RPMI7951 (cell line): ENCODE measurements around the gene ZNF750. TPM values are rescaled to one million over a fixed set of nuclear protein-coding genes. Genes with fewer than 3 reads are reported as not detected.

Experiments
- DNase-seq: peaks from one replicate; pipeline ENCODE4 v3.0.0-alpha.2; 2012; ENCODE audit warnings: low read depth
- total RNA-seq: library from RNA; depleted of rRNA; stranded (reverse); fragments of >200 nt; shearing (Covaris generic); gene quantifications from 2 replicates; pipeline ENCODE4 v1.2.3, GENCODE V29; 2014

Gene ZNF750
- total RNA-seq, 1 experiment from 2014 or later, result not detected

DNA sequence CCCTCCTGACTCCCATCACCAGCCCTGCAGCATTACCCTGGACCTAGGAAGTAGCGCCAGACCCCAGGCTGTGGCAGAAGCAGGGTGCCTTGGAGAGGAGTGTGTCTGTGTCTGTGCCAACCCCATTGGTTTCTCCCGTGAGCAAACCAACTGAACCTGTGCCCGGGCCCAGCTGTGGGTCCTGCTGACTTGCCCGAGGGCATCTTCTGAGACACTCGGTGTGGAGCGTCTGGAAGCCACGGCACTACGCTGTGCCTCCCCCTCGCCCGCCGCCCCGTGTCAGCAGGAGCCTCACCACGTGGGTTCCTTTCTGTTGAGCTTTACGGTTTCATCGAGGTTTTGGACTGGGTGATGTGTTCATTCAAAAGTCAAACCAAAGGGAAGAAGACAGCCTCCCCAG, 27.8 kb downstream of the ZNF750 start:
- no peak for DNase-seq

DNA sequence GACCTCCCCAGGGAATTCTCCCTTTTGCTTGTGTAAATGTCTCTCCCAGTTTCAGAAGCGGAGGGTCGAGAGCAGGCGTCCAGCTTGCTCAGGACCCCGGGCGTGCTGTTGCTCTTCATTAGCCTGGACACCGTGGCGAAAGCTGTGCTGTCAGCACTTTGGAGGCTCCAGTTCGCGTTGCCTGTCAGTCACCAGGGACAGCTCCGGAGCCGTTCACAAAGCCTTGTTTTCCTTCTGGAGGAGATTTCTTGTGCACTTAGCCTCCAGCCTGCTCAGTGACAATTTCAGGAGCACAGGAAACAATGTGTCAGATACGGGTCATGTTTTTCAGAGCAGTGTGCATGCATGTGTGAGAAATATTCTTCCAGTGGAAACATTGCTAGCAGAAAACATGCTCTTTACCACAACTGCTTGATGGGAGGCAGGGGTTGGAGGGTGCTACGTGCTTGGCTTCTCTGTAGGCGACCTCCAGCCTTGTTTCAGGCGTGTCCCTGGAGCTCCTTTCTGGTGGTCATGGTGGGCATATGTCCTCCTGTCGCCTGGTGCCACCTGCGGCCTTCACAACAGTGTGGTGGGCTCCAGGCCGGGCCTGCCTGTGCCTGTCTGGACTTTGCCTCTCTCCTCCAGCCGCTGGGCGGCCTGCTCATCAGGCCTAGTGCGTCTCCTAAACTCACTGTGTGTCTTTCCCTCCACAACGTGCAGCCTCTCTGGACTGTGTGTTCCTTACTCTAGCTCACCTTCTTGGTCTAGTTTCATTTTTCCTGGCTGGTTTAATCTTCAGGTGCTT, 29.0 kb downstream of the ZNF750 start:
- DNase-seq, result no peak

DNA sequence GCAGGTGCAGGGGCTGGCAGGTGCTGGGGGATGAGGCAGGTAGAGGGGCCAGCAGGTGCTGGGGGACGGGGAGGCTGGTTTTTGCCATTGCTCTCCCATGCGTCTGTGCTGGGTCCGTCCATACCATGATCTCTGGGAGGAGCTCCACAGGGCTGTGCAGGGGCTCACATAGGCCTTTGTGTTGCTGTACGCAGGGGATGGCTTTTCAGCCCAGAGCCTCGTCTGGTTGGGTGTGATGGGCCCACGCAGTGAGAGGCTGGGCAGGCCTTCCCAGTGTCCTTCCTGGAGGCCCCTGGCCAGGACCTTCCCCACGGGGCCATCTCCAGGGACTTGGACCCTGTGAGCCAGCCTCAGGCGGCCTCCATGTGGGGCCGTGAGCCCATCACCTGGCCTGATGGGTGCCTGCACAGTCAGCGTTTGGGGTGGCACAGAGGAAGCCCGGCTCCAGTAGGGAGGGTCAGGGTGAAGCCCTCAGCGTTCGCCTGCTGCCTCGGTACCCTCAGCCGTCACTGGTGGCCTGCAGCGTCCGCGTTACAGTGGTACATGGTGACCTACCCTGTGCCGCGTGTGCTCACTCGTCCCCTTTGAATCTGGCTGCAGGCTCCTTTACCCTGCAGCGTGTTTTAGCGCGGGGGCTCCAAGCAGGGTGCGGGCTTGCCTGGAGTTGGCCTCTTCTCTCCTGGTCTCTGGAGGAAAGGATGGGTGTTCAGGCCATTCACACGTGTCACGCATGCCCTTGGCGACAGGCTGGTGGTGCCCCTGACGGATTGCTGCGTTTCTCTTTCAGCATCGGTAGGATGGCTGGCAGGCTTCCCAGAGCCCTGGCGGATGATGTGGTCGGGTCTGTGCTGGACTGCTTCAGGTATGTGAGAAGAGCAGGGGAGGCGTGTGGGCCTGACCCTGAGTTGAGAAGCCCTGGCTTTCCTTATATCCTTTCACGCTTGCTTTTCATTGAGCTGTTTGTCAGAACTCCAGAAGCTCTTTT, 30.6 kb downstream of the ZNF750 start:
- no peak for DNase-seq

DNA sequence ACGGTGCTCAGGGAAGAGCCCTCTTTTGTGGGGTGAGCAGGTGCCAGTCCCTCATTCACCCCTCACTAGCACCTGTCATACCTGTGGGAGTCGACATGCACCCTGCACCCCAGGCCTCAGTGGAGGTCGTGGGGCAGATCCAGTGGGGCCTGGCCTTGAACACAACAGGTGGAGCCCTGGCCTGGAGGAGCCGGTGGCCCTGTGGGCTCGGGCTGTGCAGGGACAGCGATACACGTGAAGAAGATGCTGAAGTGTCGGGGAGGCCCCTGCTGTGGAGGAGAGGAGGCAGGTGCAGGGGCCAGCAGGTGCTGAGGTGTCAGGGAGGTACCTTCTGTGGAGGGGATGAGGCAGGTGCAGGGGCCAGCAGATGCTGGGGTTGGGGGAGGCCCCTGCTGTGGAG, 31.8 kb downstream of the ZNF750 start:
- DNase-seq, result no peak

DNA sequence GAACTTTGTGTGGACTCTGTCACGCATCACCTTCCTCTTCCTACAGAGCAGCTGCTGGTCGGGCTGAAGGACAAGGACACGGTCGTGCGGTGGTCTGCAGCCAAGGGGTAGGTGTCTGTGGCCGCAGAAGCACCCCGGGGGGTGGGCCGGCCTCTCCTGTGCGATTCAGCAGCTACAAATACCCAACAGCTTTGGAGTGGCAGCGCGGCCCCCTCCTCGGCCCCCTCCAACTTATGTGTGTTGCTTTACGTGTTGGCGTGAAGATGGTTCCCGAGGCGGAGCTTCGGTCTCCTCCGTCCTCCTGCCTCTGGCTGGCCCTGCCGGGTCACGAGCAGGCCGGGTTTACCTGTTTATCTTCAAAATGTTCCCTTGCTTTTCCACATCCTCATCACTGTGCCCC, 32.3 kb downstream of the ZNF750 start:
- no peak for DNase-seq

DNA sequence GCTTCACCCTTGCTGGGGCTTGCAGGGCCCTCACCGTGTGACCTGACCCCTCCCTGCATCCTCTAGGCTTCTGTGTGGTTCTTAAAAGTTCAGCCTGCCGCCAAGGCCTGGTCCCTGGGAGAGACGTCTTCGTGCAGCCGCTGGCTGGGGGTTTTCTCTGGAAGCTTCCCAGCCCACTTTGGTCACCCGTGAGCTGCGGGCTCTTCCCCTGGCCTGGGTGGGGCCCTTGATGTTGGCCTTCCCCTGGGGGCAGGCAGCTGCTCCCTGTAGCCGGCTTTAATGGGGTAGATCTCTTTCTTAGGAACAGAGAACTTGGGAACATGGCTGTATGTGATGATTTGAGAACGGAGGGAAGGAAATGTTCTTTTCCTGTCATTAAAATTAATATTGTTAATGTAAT, 32.7 kb downstream of the ZNF750 start:
- DNase-seq, result no peak

DNA sequence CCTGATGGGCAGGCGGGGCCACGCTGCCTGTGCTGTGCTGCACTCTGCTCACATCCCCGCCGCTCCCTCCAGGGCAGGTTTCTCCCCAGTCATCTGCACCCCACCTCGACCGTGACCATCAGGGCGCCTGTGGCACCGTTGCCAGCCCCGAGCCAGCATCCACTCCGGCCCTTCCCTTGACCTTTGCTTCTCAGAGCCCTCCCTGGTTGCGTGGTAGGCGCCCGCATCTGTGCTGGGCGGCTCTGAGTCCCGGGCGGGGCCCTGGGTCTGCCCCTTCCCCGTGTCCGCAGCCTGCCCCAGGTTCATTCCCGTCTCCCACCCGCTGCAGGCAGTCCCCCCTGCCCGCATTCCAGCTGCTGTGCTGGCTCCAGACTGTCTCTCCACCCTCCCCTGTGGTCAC, 33.2 kb downstream of the ZNF750 start:
- no peak for DNase-seq

DNA sequence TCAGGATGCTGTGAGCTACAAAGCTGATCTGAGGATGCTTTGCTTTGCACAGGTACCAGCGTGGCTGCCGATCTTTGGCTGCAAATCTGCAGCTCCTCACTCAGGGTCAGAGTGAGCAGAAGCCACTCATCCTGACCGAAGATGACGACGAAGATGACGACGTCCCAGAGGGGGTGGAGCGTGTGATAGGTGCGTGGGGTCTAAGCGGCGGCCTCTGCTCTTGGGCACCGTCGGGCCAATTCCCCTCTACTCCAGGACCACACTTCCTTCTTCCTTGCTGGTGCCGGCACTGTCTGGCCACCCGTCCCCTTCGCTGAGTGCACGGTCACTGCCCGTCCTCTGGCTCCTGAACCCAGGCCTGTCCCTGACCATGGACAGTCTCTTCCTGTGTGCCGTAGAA, 34.0 kb downstream of the ZNF750 start:
- no peak for DNase-seq

DNA sequence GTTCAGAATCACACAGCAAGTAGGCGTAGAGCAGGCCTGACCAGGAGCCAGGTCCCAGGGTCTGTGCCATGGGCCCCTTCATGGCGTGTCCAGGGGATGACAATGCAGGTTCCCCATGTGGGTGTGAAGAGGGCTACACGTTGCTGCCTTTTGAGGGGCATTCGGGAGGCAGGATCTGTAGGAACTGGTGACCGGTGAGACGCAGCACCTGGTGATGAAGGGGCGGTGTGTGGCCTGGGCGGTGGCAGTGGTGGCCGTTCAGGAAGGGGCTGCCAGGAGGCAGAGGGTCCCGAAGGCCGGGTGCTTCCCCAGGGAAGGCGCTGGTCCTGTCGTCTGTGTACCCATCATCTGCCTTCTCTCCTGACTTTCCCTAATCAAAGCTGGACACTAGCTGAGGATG, 34.6 kb downstream of the ZNF750 start:
- DNase-seq, result no peak

DNA sequence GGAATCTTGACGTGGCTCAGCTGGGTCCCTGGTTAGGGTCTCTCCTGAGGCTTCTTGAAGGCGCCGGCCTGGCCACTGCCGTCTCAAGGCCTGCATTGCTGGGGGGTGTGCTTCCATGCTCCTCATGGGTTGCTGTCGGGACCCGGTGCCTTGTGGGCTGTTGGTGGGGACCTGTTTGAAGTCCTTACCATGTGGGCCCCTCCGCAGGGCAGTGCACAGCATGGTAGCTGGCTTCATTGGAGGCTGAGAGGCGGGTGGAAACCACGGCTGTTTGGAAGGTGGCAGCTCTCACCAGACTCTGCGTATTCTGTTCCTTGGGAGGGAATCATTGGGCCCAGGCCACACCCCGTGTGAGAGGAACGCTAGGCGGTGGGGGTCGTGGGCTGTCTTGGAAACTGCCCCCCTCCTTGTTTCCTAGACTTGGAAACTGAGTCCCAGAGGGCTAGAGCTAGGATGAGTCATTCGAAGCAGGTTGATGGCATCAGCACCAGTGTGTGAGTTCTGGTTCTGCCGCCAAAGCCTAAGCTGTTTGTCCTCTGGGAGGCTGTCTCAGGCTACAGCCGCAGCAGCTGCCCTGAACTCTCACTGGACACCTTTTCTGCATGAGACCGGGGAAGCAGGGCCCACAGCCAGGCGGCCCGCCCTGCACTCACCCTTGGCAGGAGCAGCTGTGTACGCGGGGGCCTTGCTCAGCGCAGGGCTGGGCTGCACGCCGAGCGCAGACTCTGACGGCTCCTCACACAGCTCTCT, 35.2 kb downstream of the ZNF750 start:
- DNase-seq, result no peak

DNA sequence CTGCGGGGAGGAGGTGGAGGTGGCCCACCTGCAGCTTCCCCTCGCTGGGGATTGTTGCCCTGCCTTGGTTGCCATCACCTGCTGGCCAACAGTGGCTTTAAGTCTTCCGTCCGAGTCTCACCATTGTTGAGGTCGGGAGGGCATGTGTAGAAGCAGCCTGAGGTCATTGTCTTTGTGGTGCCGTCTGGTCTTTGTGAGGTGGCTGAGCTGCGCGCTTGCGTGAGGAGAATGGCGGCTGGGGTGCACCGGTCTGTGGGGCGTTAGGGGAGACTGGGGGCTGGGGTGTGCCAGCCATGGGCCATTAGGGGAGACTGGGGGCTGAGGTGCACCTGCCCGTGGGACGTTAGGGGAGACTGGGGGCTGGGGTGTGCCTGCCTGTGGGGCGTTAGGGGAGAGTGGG, 36.2 kb downstream of the ZNF750 start:
- DNase-seq, result no peak

DNA sequence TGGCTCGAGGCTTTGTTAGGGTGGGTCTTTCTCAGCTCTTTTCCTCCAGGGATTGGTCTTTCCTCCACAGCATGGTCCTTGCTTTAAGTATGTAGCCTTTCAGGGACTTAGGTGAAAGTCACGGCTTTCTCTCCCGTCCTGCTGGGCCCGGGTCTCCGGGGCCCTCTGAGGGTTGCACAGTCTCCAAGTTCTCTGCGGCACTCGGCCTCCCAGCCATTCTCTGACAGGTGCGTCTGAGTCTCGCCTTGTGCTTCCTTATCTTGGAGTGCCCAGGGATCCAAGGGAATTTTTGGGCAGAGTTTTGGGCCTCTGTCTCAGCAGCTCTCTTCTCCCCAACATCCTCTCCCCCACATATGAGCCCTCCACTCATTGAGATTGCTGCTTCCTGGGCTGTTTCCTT, 36.6 kb downstream of the ZNF750 start:
- DNase-seq, result no peak

DNA sequence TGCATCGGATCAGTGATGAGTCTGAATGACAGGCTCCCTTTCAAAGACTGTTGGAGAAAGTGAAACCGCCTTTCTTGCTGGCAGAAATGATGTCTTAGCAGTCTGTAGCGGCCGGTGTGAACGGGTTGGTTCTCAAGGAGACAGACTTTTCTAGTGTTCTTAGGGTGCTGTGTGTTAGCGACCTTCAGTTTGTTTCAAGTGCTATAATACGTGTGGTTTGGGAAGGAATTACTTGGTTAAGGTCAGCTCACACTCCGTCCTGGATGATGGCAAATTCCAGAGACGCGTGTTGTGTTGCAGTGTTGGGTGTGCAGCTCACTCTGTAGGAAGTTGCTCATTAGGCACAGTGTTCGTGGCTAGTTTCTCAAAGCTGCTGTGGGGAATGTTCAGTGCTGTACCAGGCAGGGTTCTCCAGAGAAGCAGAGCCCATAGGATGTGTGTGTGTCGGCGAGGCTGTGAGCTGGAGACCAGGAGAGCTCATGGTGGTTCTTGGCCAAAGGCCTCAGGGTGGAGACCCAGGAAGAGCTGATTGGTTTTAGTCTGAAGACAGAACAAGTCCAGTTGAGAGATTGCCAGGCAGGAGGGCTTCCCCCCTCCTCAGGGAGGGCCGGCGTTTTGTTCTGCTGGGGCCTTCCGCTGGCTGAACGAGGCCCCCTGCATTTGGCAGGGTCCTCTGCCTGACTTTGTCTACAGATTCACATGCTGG, 37.6 kb downstream of the ZNF750 start:
- no peak for DNase-seq

DNA sequence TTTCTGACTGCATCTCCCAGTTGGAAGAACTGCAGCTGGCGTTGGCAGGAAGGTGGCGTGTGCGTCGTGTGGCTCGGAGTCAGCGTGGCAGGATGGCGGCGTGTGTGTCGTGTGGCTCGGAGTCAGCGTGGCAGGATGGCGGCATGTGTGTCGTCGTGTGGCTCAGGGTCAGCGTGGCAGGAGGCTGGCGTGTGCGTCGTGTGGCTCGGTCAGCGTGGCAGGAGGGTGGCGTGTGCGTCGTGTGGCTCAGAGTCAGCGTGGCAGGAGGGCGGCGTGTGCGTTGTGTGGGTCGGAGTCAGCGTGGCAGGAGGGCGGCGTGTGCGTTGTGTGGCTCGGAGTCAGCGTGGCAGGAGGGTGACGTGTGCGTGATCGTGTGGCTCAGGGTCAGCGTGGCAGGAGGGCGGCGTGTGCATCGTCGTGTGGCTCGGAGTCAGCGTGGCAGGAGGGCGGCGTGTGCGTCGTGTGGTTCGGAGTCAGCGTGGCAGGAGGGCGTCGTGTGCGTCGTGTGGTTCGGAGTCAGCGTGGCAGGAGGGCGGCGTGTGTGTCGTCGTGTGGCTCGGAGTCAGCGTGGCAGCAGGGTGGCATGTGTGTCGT, 38.3 kb downstream of the ZNF750 start:
- DNase-seq, result no peak

DNA sequence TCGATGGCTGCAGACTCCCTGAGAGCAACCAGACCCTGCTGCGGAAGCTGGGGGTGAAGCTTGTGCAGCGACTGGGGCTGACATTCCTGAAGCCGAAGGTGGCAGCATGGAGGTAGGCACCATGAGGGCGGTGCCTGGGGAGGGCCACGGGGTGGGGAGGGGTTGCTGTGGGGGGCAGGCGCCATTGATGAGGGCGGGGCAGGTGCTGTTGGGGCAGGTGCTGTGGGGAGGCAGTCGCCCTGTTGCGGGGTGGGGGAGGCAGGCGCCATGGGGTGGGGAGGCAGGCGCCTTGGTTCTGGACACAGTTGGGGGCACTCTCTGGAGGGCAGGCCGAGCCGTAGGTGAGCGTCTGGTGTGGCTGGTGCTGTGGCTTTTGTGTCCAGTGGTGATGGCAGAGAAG, 38.9 kb downstream of the ZNF750 start:
- no peak for DNase-seq

DNA sequence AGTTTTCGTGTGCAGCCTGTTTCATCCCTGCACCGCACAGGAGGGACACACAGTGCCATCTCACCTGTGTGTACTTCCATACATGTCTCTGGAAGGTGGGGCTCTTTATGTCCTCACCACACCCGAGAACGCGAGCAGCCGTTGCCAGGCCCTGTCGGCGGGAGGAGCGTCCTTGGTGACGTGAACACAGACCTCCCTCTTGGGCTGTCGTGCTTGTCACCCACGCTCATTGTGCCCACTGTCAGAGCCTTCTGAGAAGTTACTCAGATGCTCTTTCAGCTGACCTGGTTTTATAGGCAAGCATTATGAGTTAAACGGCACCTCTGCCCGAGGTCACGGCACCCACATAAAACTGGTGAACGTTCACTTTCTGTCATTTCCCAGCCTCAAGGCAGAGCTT, 40.2 kb downstream of the ZNF750 start:
- DNase-seq, result no peak

DNA sequence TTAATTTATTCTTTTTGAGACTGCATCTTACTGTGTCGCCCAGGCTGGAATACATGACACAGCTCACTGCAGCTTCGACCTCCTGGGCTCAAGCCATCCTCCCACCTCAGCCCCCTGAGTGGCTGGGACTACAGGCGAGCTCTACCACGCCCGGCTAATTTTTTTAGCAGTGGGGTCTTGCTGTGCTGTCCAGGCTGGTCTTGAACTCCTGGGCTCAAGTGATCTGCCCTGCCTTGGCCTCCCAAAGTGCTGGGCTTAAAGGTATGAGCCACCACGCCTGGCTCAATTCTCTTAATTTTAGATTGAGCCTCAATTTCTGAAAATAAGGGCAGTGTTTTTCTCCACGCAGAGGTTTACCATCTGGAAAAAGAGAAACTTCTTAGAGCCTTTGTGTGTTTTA, 41.1 kb downstream of the ZNF750 start:
- DNase-seq, result no peak

DNA sequence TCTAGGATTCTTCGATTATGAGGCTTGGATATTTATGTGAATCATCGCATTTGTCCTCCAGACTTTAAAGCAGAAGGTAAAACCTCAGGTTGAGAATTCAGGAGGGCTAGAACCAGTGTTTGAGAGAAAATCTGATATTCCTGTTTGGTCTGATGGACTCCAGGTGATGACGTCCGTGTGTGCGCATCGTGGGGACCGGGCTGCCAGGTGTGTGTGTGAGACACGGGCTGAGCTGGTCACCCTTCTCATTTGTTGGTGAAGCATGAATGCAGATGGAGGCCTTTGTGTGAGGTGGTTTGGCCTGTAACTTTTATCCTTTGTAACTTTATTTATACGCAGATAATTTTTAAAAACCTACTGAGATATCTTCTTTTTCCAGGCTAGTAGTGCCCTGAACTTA, 42.8 kb downstream of the ZNF750 start:
- no peak for DNase-seq

DNA sequence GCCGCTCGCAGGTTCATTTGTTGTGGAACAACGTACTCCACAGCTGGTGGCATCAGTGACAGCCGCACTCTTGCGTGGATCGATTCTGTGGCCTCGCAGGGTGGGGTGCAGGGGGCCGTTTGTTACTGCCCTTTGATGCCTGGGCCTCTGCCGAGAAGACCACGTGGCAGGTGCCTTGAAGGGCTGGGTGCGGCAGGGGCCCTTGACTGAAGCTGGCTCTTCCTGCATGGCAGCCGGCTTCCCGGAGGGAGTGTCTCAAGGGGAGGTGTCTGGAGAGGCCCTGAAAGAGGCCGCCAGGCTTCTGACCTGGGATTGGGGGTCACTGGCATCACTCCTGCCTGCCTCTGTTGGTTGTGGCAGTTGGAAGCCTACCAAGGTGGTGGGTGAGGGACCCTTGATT, 44.2 kb downstream of the ZNF750 start:
- DNase-seq, result no peak

DNA sequence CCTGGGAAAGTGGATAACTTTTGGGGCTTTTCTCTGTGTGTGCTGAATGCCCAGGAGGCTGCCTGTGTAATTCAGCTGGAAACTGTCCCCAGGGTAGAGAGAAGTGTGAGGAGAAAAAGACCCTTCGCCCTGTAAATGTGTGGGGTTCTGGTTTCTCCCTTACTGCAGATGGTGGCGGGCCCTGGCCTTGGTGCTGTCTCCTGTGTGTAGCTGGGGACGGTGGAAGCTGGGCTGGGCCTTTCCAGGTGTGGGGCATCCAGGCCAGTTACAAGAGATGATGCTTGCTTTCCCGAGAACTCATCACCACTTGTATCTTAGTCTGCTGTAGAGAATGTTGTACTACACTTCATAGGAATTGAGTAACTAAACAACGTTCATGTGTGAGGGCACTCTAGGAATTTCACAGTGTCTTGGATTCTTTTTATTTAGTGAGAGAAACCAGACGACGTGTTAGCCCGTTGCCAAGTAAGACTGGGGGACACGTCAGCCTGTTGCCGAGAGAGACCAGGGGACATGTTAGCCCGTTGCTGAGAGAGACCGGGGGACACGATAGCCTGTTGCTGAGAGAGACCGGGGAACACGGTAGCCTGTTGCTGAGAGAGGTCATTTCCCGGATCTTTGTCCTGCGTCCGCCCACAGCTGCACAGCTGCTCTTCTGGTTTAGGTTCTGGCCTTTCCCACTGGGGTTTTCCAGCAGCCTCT, 44.9 kb downstream of the ZNF750 start:
- DNase-seq, result no peak
